ENCODE data around the gene ENPP1. TPM values are rescaled to one million over a fixed set of nuclear protein-coding genes. Genes with fewer than 3 reads are reported as not detected.

Gene ENPP1
- total RNA-seq, 3 donors from 2014 or later = 12.7 to 23.4 (median 21.2) TPM

DNA sequence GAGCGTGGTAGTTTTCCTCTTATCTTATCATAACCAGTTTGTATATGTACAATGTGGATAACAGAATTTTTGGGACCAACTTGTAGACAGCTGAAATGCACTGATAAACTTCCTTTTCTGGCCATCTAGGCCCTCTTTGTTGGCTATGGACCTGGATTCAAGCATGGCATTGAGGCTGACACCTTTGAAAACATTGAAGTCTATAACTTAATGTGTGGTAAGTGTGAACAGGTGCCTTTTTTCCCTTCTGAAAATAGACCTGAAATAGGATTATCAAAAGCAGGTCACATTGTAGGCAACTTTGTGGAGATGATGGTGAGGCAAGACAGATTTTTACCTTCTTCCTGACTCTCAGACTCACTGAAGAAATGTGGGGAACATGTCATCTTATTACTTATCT is 67.8 kb downstream of the ENPP1 start:
- TF ChIP-seq, protein P1, sequence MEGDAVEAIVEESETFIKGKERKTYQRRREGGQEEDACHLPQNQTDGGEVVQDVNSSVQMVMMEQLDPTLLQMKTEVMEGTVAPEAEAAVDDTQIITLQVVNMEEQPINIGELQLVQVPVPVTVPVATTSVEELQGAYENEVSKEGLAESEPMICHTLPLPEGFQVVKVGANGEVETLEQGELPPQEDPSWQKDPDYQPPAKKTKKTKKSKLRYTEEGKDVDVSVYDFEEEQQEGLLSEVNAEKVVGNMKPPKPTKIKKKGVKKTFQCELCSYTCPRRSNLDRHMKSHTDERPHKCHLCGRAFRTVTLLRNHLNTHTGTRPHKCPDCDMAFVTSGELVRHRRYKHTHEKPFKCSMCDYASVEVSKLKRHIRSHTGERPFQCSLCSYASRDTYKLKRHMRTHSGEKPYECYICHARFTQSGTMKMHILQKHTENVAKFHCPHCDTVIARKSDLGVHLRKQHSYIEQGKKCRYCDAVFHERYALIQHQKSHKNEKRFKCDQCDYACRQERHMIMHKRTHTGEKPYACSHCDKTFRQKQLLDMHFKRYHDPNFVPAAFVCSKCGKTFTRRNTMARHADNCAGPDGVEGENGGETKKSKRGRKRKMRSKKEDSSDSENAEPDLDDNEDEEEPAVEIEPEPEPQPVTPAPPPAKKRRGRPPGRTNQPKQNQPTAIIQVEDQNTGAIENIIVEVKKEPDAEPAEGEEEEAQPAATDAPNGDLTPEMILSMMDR (IDR thresholded peaks at IDR 0.05) = no peak
- H3K4me1 ChIP-seq (ENCODE audit: low read depth) = no peaks in the 10 kb centered on the region
- intact Hi-C loops (cut with DNase I, micrococcal nuclease) = no loop called here
- no peaks in the 10 kb centered on the region for H3K36me3 ChIP-seq (ENCODE audit: low read depth)
- ATAC-seq (no peak), DNase-seq (no peak)
- H3K9me3 ChIP-seq = no peaks in the 10 kb centered on the region
- H3K4me3 ChIP-seq = no peak overlapping the region

DNA sequence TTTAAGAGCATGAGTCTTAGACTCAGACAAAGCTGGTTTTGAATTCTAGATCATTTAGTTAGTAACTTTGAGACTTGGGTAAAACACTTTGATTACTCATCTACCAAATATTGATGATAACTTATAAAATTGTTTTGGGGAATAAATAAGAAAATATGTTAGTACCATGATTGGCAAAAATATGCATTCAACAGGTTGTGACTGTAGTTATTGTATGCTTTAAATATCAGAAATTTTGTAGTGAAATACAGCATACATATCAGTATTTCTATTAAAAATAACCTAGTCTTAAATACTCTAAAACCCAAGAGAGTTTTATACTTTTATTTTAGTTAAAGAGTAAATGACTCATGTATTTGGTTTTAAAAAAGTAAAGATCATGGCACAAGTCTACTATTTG is 68.7 kb downstream of the ENPP1 start:
- no peak overlapping the region for H3K4me3 ChIP-seq
- intact Hi-C loops (cut with DNase I, micrococcal nuclease) = no loop called here
- DNase-seq = no peak
- no peak for ATAC-seq
- TF ChIP-seq, protein P1 (IDR thresholded peaks at IDR 0.05) = no peak
- H3K9me3 ChIP-seq = no peaks in the 10 kb centered on the region
- no peaks in the 10 kb centered on the region for H3K36me3 ChIP-seq (ENCODE audit: low read depth)
- no peaks in the 10 kb centered on the region for H3K4me1 ChIP-seq (ENCODE audit: low read depth)

DNA sequence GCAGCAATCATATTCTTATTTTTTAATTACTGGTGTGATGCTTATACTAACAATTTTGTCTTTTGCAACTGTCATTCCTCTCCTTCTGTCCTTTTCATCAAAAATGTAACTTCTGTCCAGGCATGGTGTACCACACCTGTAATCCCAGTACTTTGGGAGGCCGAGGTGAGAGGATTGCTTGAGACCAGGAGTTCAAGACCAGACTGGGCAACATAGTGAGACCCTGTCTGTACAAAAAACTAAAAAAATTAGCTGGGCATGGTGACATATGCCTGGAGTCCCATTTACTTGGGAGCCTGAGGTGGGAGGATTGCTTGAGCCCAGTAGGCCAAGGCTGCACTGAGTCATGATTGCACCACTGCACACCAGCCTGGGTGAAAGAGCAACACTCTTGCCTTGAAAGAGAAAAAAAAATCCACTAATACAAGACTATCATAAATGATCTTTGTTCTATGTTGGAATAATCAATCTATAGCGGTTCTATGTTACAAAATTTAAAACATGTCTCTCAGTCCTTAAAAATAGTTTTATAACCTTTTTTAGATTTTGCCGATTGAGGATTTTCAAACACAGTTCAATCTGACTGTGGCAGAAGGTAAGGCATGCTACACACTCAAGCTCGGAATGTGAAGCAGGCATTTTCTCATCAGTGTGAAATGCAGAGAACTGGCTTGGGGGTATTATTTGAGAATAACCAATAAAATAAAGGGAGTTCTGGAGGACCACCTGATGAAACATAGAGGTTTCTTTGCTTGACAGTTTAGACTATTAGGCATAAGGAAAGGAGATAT is 70.4 kb downstream of the ENPP1 start:
- H3K9me3 ChIP-seq = no peaks in the 10 kb centered on the region
- no peaks in the 10 kb centered on the region for H3K36me3 ChIP-seq (ENCODE audit: low read depth)
- DNase-seq = no peak
- intact Hi-C loops (cut with DNase I, micrococcal nuclease) = no loop called here
- TF ChIP-seq, protein P1 (IDR thresholded peaks at IDR 0.05) = no peak
- H3K4me1 ChIP-seq (ENCODE audit: low read depth) = no peaks in the 10 kb centered on the region
- ATAC-seq = no peak
- no peak overlapping the region for H3K4me3 ChIP-seq

DNA sequence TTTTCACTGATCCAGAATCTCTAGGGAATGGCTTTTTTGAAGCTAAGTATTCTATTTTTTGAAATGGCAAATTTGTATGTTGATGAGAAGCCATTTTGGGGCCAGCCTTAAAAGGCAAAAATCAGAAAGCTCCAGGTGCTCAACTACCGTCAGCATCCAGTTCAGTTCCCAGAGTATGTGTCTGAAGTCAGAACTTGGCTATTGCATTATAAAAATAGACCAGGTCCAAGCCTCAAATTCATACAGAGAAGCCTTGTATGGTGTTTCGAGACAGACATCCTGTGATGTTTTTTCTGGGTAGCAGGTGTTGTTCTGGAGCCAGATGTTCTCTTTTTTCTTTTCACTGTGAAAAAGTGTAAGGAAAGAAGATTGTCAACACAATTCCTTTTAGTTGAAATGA is 75.2 kb downstream of the ENPP1 start:
- H3K4me1 ChIP-seq (ENCODE audit: low read depth) = no peaks in the 10 kb centered on the region
- no peaks in the 10 kb centered on the region for H3K9me3 ChIP-seq
- no peak for DNase-seq
- TF ChIP-seq, protein P1 (IDR thresholded peaks at IDR 0.05) = no peak
- H3K36me3 ChIP-seq (ENCODE audit: low read depth) = no peaks in the 10 kb centered on the region
- no peak overlapping the region for H3K4me3 ChIP-seq
- intact Hi-C loops (cut with DNase I, micrococcal nuclease) = no loop called here
- ATAC-seq = no peak

DNA sequence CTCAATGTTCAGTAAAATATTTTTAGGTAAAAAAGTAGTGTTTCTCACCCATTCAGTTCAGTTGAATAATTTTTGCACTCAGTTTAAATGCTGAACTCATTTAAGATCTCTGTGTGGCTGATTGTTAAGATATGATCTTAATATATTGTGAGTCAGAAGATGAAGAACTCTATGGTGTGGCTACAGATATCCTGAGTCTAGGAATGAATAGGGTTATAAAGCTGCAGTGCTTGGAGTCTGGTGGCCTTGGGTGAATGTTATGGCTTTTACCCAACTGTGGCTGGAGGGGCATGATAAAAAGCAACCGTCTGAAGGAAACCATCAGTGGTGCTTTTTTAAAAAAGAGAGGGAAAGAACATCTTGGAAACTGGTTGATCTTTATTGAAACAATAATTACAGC is 77.4 kb downstream of the ENPP1 start:
- no peaks in the 10 kb centered on the region for H3K4me1 ChIP-seq (ENCODE audit: low read depth)
- no peak overlapping the region for H3K4me3 ChIP-seq
- no peaks in the 10 kb centered on the region for H3K9me3 ChIP-seq
- TF ChIP-seq, protein P1 (IDR thresholded peaks at IDR 0.05) = no peak
- intact Hi-C loops (cut with DNase I, micrococcal nuclease) = no loop called here
- no peak for ATAC-seq
- no peak for DNase-seq
- H3K36me3 ChIP-seq (ENCODE audit: low read depth) = no peaks in the 10 kb centered on the region
